A375 (cell line): Measurements from ENCODE around the gene MINDY4B. TPM values are rescaled to one million over a fixed set of nuclear protein-coding genes. Genes with fewer than 3 reads are reported as not detected.

Source experiments
- total RNA-seq: library from RNA; depleted of rRNA; stranded (reverse); fragments of >200 nt; shearing (Covaris generic); gene quantifications from 2 replicates; pipeline ENCODE4 v1.2.3, GENCODE V29; 2014; rRNA removed

MINDY4B gene
- not detected in 2 replicates for total RNA-seq

GRCh38 chr3:150905339-150905738 lies at the start of gene MINDY4B:
Gene MINDY4B, minus strand, starts transcription at chr3:150905439. Its CDS starts 0 bp downstream, at chr3:150905439.

Other genes starting within 250 kb of the MINDY4B start
- not detected in 2 replicates for gene ERICH6, start 201.5 kb downstream of the MINDY4B start, total RNA-seq
- gene SIAH2, start 142.3 kb downstream of the MINDY4B start, total RNA-seq, result 21.4 and 47.8 TPM in 2 replicates
- gene CLRN1, start 67.3 kb upstream of the MINDY4B start, total RNA-seq, result not detected in 2 replicates
- gene MED12L, start 180.2 kb upstream of the MINDY4B start, total RNA-seq, result 0.64 and 1.5 TPM in 2 replicates